Body of pancreas (tissue), 4 donors: ENCODE results near the gene RAP1GAP2. TPM values are rescaled to one million over a fixed set of nuclear protein-coding genes. Genes with fewer than 3 reads are reported as not detected.
A peak's percentile ranks its signal among the peaks of the same experiment; 100 is the strongest.

Experiments used
- ATAC-seq: fragments of 150-250 bp; one replicate; pipeline ENCODE4 v1.9.1; 2016
- DNase-seq, 4 donors: peaks; one replicate each; pipeline ENCODE4 v3.0.0-alpha.2; 2019
- H3K27ac ChIP-seq, 4 donors: fragments of 200-600 bp; sonication (generic); 1 replicate in 3 of 4; 2 replicates in 1 of 4; pipeline versions ENCODE4 v1.5.1 to v1.6.1; 2016 to 2019; ENCODE audit warnings: mild to moderate bottlenecking in 1 of 4, mixed read lengths in 1 of 4, moderate library complexity in 1 of 4
- H3K27me3 ChIP-seq, 2 donors: fragments of 200-600 bp; sonication (generic); one replicate each; pipeline ENCODE4 v1.6.0; 2016; ENCODE audit warnings: mild to moderate bottlenecking in 1 of 2
- H3K36me3 ChIP-seq, 2 donors: fragments of 200-600 bp; sonication (generic); replicated peaks in 1 of 2; 2 replicates each; pipeline ENCODE4 v1.5.1; 2016; ENCODE audit warnings: low read depth in 2 of 2; ENCODE audit not compliant: insufficient read depth in 1 of 2
- H3K4me1 ChIP-seq: fragments of 200-600 bp; sonication (generic); one replicate; pipeline ENCODE4 v1.6.0; 2016
- H3K4me3 ChIP-seq, 2 donors: fragments of 200-600 bp; sonication (generic); 1 replicate in 1 of 2; 2 replicates in 1 of 2; pipeline ENCODE4 v1.5.1; 2016 to 2019
- H3K9me3 ChIP-seq, 3 donors: fragments of 200-600 bp; sonication (generic); 1 replicate in 2 of 3; 2 replicates in 1 of 3; pipeline ENCODE4 v1.5.1; 2016
- POLR2A ChIP-seq, 3 donors: fragments of 450-650 bp; IDR thresholded peaks; one replicate each; pipeline ENCODE4 v1.6.1; 2016; ENCODE audit warnings: antibody characterized with exemption in 3 of 3, mild to moderate bottlenecking in 2 of 3
- WGBS, 2 donors: methylation state at CpG; one replicate each; pipeline ENCODE4 v1.1.5; 2017; 5-methylcytosine and 5-hydroxymethylcytosine counted together
- intact Hi-C: fragments of 100-400 bp; cut with DNase I; formaldehyde crosslinking; loops from one replicate; pipeline ENCODE4 v1.15.1; 2023
- total RNA-seq, 2 donors: library from RNA; depleted of rRNA; stranded (reverse); fragments of >200 nt; gene quantifications; one replicate each; pipeline ENCODE4 v1.1.0, GENCODE V29; 2016
- TF ChIP-seq, protein P1 (sequence below), 7 experiments: fragments of 450-650 bp in 4 of 7; fragments of 200-600 bp in 3 of 7; sonication (generic) in 3 of 7; IDR thresholded peaks; one replicate each; pipeline ENCODE4 v1.5.1; 2016 to 2019; ENCODE audit warnings: antibody characterized with exemption in 7 of 7

The RAP1GAP2 gene
- total RNA-seq, 2 donors from 2014 or later: 21.8 to 81.1 TPM

- Histone ChIP-seq H3K27ac (peak overlapping the region in 3 of 4 donors; percentile 14 to 42 (median 34)), H3K4me3 (no peak overlapping the region), H3K27me3 (no peaks in the 10 kb centered on the region), H3K36me3 (no peaks in the 10 kb centered on the region), H3K9me3 (no peaks in the 10 kb centered on the region), H3K4me1 (peaks cover 44% of the 10 kb centered on the region)
- TF ChIP-seq, protein P1, sequence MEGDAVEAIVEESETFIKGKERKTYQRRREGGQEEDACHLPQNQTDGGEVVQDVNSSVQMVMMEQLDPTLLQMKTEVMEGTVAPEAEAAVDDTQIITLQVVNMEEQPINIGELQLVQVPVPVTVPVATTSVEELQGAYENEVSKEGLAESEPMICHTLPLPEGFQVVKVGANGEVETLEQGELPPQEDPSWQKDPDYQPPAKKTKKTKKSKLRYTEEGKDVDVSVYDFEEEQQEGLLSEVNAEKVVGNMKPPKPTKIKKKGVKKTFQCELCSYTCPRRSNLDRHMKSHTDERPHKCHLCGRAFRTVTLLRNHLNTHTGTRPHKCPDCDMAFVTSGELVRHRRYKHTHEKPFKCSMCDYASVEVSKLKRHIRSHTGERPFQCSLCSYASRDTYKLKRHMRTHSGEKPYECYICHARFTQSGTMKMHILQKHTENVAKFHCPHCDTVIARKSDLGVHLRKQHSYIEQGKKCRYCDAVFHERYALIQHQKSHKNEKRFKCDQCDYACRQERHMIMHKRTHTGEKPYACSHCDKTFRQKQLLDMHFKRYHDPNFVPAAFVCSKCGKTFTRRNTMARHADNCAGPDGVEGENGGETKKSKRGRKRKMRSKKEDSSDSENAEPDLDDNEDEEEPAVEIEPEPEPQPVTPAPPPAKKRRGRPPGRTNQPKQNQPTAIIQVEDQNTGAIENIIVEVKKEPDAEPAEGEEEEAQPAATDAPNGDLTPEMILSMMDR (IDR thresholded peaks at IDR 0.05): no peak
- no peak for TF ChIP-seq POLR2A (IDR thresholded peaks at IDR 0.05)
- WGBS, 2 donors: 54 to 56% methylated on average over 3 to 4 of the region's 4 CpGs
- ATAC-seq: no peak
- intact Hi-C loops: loop anchor here (5.0 kb wide), 1 partner anchor 160 kb away; no protein-coding TSS in a partner anchor
- DNase-seq: no peak
Observed at GRCh38 chr17:3006801-3007200, 210.6 kb downstream of the RAP1GAP2 start.

GRCh38 chr17:3007651-3008121 lies 211.4 kb downstream of the RAP1GAP2 start:
- H3K27me3 ChIP-seq: no peaks in the 10 kb centered on the region
- TF ChIP-seq, protein P1 (IDR thresholded peaks at IDR 0.05): no peak
- TF ChIP-seq POLR2A (IDR thresholded peaks at IDR 0.05): no peak
- H3K27ac ChIP-seq: no peak overlapping the region
- no peaks in the 10 kb centered on the region for H3K9me3 ChIP-seq
- DNase-seq (no peak), ATAC-seq (no peak)
- WGBS, 2 donors: 90 to 97% methylated on average over 2 to 11 of the region's 11 CpGs
- H3K36me3 ChIP-seq: no peaks in the 10 kb centered on the region
- intact Hi-C loops: loop anchor here (5.0 kb wide), 1 partner anchor 160 kb away; no protein-coding TSS in a partner anchor
- no peak overlapping the region for H3K4me3 ChIP-seq
- peaks cover 35% of the 10 kb centered on the region for H3K4me1 ChIP-seq

DNA sequence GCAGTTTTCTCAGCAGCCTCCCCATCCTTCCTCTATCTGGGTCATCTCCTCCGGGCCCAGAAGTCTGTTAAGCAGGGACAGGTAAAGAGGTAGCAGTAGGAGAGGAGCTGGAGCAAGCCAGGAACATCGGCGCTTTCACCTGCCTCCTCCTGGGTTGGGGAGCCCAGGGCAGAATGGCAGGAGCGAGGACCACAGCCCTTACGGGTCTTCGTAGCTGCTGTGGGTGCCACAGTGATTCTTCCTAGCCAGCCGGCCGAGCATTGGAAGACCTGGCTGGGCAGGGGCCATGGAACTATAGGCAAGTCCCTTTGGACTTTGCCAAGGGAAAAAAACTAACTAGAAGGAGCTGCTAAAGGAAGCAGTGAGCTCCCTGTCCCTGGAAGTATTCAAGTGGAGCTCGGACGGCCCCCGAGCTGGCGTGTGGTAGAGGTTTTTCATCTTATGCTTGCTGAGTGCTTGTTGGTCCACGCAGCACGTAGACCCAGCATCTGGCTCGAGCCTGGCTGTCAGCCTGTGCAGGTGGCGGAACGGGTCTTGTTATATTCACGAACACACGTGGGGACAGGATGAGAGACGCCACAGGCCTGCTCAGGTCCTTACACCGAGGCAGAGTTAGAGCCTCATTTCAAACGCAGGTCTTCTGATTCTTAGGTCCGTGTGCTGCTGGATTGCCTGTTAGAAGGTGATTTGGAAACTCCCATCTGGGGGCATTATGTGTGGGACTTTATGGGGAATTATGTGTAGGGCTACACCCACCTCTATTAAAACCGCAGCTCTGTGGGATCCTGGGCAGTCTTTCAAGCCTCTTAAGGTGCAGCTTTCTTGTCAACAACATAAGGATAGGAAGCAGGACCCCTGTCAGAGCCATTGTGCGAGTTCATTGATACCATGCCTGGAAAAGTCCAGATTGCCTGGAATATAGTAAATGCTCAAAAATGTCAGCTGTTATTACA lies 212.4 kb downstream of the RAP1GAP2 start:
- no peak overlapping the region for H3K4me3 ChIP-seq
- intact Hi-C loops: loop anchor here (5.0 kb wide), 1 partner anchor 161 kb away; no protein-coding TSS in a partner anchor
- DNase-seq (no peak), ATAC-seq (no peak)
- H3K27ac ChIP-seq: no peak overlapping the region
- H3K36me3 ChIP-seq: no peaks in the 10 kb centered on the region
- H3K9me3 ChIP-seq: no peaks in the 10 kb centered on the region
- WGBS, 2 donors: 89% methylated on average over 17 to 25 of the region's 25 CpGs
- H3K4me1 ChIP-seq: peaks cover 26% of the 10 kb centered on the region
- TF ChIP-seq POLR2A (IDR thresholded peaks at IDR 0.05): no peak
- TF ChIP-seq, protein P1 (IDR thresholded peaks at IDR 0.05): no peak
- no peaks in the 10 kb centered on the region for H3K27me3 ChIP-seq

DNA sequence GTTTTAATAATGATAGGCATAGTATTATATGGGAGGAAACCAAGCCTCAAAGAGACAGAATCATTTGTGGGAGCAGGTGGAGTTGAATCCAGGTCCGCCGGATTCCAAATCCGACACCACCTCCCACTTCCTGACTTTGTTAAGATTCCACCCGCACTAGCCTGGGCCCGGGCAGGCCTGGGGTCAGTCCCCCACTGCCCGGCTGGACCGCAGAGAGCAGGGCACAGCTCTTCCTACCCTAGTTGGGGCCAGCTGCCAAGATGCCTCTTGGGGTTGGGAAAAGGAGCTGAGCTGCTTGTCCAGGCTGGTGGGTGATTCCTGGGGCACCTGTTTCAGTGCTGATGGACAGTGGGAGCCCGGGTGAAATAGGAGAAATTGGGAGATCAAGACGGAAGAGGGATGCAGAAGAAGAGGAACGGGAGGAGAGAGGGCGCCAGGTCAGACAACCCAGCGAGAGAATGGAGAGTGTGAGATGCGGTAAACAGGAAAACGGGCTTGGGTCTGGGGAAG lies 213.2 kb downstream of the RAP1GAP2 start:
- TF ChIP-seq POLR2A (IDR thresholded peaks at IDR 0.05): no peak
- TF ChIP-seq, protein P1 (IDR thresholded peaks at IDR 0.05): no peak
- H3K4me1 ChIP-seq: peaks cover 18% of the 10 kb centered on the region

More for the DNA sequence above, 213.2 kb downstream of the RAP1GAP2 start:
- Histone ChIP-seq H3K27ac (no peak overlapping the region), H3K4me3 (no peak overlapping the region), H3K27me3 (no peaks in the 10 kb centered on the region), H3K9me3 (no peaks in the 10 kb centered on the region), H3K36me3 (no peaks in the 10 kb centered on the region)
- intact Hi-C loops: loop anchor here (5.0 kb wide), 1 partner anchor 162 kb away; no protein-coding TSS in a partner anchor
- ATAC-seq (no peak), DNase-seq (no peak)
- WGBS, 2 donors: 83 to 89% methylated on average over 14 of the region's 14 CpGs
